Fibroblast of the conjunctiva (primary cell): Measurements from ENCODE around the gene ST14.
"Not testable (repeated sequence)": the region's sequence is repeated elsewhere in the genome, so short reads cannot be mapped to it uniquely, and the experiment has no call there.

Source experiments
- DNase-seq: peaks from one replicate; pipeline ENCODE4 v3.0.0-alpha.2; 2010; ENCODE audit warnings: low read depth

Gene ST14

DNA sequence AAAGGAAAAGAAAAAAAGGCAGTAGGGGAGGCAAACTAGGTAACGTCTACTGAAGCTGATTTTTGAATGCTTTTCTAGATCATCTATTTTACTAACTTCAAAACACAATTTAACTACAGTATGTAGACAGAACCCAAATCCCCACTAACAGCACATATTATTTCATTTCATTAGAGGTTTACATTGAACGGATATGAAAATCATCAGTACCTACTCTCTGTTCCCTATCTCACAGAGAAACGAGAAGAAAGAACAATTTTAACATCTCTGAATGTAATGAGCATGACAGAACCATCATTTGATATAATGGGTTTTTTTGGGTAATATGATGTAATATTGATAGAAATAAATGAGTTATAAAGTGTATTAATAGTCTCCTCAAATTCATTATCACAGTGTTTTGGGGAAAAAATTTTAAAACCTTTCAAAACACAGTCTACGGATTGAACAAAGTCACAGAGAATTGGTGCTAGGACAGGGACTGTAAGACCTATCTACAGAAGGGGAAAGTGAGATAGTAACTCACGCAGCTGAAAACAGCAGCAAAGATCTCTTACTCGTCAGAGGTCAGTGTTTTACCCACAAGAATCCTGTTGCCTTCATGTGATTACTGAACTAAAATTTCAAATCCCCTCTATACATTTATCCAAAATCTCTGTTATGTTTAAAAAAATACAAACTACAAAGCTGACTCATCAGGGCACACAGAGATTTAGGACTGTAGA, 77.9 kb downstream of the ST14 start:
- DNase-seq, result no peak

DNA sequence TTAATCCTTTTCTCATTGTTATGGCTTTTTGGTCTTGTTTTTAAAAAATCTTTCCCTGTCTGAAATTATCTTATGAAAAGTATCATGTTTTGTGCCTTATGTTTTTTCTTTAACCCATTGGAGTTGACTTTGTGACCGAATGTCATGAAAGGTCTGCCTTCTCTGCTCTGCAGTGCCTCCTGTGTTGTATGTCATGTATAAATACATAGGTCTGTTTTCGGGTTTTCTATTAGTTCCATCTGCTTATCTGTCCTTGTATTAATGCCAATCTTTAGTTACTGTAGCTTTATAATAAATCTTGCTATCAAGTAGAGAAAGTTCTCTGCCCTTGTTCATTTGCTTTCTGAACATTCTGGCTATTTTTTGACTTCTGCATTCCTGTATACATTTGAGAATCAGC, 82.1 kb downstream of the ST14 start:
- no peak for DNase-seq

DNA sequence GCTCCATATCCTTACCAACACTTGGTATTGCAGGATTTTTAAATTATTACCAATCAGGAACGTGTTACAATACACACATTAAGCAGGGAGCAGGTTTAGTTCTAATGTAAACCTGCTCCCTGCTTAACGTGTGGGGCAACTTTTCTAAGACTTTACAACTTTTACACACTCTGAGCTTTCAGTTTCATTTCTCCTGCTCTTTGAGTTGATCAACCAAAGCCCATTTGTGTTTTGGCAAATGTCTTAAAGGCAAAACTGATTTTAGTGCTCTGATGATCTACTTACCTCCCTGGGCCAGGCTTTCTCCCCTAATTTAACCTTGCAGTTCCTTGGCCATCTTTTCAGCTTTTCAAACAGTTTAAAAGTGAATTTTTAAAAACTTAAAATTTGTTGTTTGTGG, 84.2 kb downstream of the ST14 start:
- no peak for DNase-seq

DNA sequence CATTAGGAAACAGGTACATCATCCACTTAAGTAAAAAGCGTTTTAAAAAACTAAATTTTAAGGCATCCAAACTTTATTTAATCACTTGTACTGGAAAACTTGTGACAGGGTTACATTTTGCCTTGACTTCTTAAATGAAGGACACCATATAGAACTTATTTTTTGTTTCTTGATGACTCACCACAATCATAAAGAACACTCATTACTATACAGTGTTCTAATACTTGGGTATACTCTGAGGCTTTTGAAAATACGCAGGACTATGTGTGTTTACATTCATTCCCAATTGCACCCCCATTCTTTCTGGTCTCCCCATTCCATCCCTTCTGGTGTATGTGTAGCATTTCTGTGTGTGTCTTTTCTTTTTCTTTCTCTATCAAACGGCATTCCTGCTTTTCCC, 85.3 kb downstream of the ST14 start:
- DNase-seq, result no peak

DNA sequence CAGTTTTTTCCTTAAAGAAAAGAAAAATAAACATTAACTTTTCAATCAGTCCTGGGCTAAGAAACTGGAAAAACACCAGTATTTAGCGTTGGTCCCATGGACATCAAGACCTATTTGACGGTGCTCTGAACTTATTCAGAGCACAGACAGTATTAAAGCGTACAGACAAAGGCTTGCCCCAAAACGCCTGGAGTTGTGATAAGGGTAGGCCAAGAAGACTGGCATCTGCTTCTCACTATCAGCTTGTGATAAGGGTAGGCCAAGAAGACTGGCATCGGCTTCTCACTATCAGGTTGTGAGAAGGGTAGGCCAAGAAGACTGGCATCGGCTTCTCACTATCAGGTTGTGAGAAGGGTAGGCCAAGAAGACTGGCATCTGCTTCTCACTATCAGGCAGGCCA, 85.8 kb downstream of the ST14 start:
- not testable (repeated sequence) for DNase-seq

DNA sequence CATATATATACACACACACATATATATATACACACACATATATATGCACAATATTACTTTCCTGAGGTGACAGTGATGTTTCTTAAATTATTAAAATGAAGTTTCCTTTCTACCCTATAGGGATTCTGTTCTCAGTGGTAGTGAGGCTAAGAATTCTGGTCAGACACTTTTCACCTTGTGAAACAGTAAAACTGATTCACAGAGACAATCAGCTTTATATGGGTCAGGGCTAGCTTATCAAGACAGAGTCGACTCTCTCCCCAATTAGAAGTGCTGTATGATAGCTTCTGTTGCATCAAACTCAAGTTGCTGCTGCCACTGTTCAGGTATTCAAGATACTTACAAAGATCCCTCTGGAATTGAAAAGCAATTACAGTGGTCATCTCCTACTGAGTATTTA, 86.7 kb downstream of the ST14 start:
- DNase-seq, result no peak

DNA sequence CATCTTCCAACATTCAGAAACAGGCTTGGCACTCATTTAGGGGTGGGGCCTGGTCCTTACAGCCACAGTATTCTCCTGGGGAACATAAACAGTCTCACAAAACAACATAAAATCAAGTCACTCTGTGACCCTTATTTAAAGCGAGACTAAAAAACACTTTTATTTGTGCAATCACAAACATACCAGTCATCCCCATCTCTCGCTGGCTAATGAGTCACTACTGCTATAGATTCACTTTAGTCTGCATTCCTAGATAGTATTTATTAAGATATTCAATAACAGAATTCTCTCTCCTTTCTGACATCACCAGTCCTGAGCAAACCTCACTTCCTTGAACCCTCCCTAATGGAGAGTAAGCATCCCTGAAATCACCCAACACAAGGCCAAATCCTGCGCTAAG, 87.2 kb downstream of the ST14 start:
- DNase-seq, result no peak

DNA sequence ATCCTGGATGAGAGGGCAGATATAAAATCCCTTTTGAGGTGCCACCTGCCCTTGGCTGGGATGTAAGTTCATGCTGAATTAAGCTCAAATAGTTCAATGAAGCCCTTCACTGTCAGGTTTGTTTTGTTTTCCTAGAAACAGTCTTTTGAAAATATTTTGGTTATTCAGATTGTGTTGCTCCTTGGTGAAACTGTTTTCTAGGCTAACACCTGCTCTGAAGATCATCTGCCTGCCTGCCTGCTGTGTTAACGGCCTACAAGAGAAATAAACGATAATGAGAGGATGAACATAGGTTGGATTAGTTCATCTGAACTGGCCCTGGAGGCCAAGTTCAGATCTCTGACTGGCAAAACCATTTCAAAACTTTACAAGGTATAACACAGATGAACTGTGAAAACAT, 87.7 kb downstream of the ST14 start:
- DNase-seq, result no peak

DNA sequence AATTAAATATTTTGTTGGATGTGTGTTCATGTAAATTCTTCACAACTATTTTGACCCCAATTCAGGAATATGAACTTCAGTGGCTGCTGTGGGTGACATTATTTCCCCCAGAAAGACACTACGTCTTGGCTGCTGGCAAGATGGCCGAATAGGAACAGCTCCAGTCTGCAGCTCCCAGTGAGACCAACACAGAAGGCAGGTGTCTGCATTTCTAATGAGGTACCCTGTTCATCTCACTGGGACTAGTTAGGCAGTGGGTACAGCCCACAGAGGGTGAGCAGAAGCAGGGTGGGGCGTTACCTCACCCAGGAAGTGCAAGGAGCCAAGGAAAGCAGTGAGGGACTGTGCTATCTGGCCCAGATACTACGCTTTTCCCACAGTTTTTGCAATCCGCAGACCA, 89.8 kb downstream of the ST14 start:
- no peak for DNase-seq

DNA sequence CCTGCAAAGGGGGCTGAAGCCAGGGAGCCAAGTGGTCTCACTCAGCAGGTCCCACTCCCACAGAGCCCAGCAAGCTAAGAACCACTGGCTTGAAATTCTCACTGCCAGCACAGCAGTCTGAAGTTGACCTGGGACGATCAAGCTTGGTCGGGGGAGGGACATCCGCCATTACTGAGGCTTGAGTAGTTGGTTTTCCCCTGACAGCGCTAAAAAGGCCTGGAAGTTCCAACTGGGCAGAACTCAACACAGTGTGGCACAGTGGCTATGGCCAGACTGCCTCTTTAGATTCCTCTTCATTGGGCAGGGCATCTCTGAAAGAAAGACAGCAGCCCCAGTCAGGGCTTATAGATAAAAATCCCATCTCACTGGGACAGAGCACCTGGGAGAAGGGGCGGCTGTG, 90.3 kb downstream of the ST14 start:
- not testable (repeated sequence) for DNase-seq

DNA sequence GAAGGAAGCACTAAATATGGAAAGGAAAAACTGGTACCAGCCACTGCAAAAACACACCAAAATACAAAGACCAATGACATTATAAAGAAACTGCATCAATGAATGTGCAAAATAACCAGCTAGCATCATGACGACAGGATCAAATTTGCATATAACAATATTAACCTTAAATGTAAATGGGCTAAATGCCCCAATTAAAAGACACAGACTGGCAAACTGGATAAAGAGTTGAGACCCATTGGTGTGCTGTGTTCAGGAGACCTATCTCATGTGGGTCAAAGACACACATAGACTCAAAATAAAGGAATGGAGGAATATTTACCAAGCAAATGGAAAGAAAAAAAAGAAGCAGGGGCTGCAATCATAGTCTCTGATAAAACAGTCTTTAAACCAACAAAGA, 92.2 kb downstream of the ST14 start:
- not testable (repeated sequence) for DNase-seq
